ENCODE results near the gene TNP2. TPM values are rescaled to one million over a fixed set of nuclear protein-coding genes. Genes with fewer than 3 reads are reported as not detected.

The TNP2 gene
- total RNA-seq, 1 experiment from 2014 or later: not detected

- intact Hi-C loops (cut with micrococcal nuclease; ENCODE audit: unreplicated experiment): no loop called here
- DNase-seq (ENCODE audit: low read depth, low spot score) (no peak), ATAC-seq (no peak)
- peaks cover 3% of the 10 kb centered on the region for H3K4me1 ChIP-seq (ENCODE audit: control insufficient read depth, insufficient read depth, low read length)
- POLR2A ChIA-PET: no interaction called here
- BruUV-seq (replicated peaks): no TSS peak
- no peak overlapping the region for H3K27ac ChIP-seq (ENCODE audit: low read length)
- CTCF ChIA-PET: no interaction called here
- no peak overlapping the region for H3K4me3 ChIP-seq (ENCODE audit: low read depth in 2 of 2, low read length in 2 of 2)
- H3K36me3 ChIP-seq (ENCODE audit: control insufficient read depth, insufficient read depth, low read length): no peaks in the 10 kb centered on the region
- in situ Hi-C loops (cut with HindIII; ENCODE audit: low pct_unique_long_range_greater_than_20kb, low sequenced_read_pairs): no loop called here
- H3K27me3 ChIP-seq (ENCODE audit: control insufficient read depth, insufficient read depth, low read length): no peaks in the 10 kb centered on the region
- no peaks in the 10 kb centered on the region for H3K9me3 ChIP-seq (ENCODE audit: control insufficient read depth, insufficient read depth, low read depth, low read length)
- TF ChIP-seq REST (IDR thresholded peaks at IDR 0.05; ENCODE audit: insufficient read depth in 1 of 2, low read depth in 2 of 2, low read length in 1 of 2) (no peak), TCF7L2 (IDR thresholded peaks at IDR 0.05; ENCODE audit: low read depth, low read length) (no peak), CTCF (IDR thresholded peaks at IDR 0.05) (no peak), POLR2AphosphoS5 (IDR thresholded peaks at IDR 0.05; ENCODE audit: low read depth, low read length) (no peak), SIN3A (IDR thresholded peaks at IDR 0.05; ENCODE audit: borderline replicate concordance, insufficient read depth, low read depth, low read length) (no peak)
Observed at GRCh38 chr16:11278681-11279628, 9.8 kb upstream of the TNP2 start.

DNA sequence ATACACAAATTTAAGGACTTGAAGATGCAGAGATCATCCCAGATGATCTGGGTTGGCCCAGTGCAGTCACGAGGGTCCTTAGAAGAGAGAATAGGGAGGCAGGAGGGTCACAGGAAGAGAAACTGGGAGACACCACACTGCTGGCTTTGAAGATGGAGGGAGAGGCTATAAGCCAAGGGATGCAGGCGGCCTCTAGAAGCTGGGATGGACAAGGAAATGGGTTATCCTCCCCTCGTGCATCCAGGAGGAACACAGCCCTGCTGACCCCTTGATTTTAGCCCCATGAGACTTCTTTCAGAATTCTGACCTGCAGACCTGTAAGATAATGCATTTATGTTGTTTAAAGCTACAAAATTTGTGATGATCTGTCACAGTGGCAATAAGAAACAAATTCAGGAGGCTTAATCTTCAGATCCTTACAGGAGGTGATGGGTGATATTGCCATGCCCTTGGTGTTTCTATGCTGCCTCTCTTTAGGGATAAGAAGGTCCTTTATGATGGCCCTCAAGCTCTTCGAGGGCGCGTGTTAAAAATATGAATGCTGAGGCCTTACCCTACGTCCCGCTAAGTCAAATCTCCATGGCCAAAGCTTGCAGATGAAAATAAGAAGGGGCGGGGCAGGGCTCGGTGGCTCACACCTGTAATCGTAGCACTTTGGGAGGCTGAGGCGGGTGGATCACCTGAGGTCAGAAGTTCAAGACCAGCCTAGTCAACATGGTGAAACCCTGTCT, 8.6 kb upstream of the TNP2 start:
- Histone ChIP-seq H3K9me3 (ENCODE audit: control insufficient read depth, insufficient read depth, low read depth, low read length) (no peaks in the 10 kb centered on the region), H3K4me3 (ENCODE audit: low read depth in 2 of 2, low read length in 2 of 2) (no peak overlapping the region), H3K27ac (ENCODE audit: low read length) (no peak overlapping the region), H3K36me3 (ENCODE audit: control insufficient read depth, insufficient read depth, low read length) (no peaks in the 10 kb centered on the region), H3K4me1 (ENCODE audit: control insufficient read depth, insufficient read depth, low read length) (peaks cover 9% of the 10 kb centered on the region), H3K27me3 (ENCODE audit: control insufficient read depth, insufficient read depth, low read length) (no peaks in the 10 kb centered on the region)
- POLR2A ChIA-PET: no interaction called here
- BruUV-seq (replicated peaks): no TSS peak
- in situ Hi-C loops (cut with HindIII; ENCODE audit: low pct_unique_long_range_greater_than_20kb, low sequenced_read_pairs): no loop called here
- ATAC-seq (no peak), DNase-seq (ENCODE audit: low read depth, low spot score) (no peak)
- CTCF ChIA-PET: no interaction called here
- intact Hi-C loops (cut with micrococcal nuclease; ENCODE audit: unreplicated experiment): no loop called here
- TF ChIP-seq TCF7L2 (IDR thresholded peaks at IDR 0.05; ENCODE audit: low read depth, low read length) (no peak), POLR2AphosphoS5 (IDR thresholded peaks at IDR 0.05; ENCODE audit: low read depth, low read length) (no peak), SIN3A (IDR thresholded peaks at IDR 0.05; ENCODE audit: borderline replicate concordance, insufficient read depth, low read depth, low read length) (no peak), REST (IDR thresholded peaks at IDR 0.05; ENCODE audit: insufficient read depth in 1 of 2, low read depth in 2 of 2, low read length in 1 of 2) (no peak)

All from Panc1 (cell line).